Measurements from ENCODE around the gene FMO3. TPM values are rescaled to one million over a fixed set of nuclear protein-coding genes. Genes with fewer than 3 reads are reported as not detected.
A peak's percentile ranks its signal among the peaks of the same experiment; 100 is the strongest.

FMO3 gene
- total RNA-seq, 1 donor from 2014 or later, result not detected

- Histone ChIP-seq H3K9ac (ENCODE audit: low read length) (no peak overlapping the region), H3K4me2 (ENCODE audit: low read length) (no peak overlapping the region), H3K27me3 (ENCODE audit: insufficient read depth, low read length) (no peaks in the 10 kb centered on the region), H3K4me3 (ENCODE audit: insufficient read depth, low read depth, low read length) (no peak overlapping the region), H3K9me3 (ENCODE audit: insufficient read depth, low read depth, low read length) (no peaks in the 10 kb centered on the region), H4K20me1 (ENCODE audit: insufficient read depth, low read length) (no peaks in the 10 kb centered on the region), H3K27ac (ENCODE audit: low read depth, low read length) (no peak overlapping the region), H3K79me2 (ENCODE audit: insufficient read depth, low read length) (no peaks in the 10 kb centered on the region), H2AFZ (ENCODE audit: low read depth, low read length) (no peak overlapping the region), H3K4me1 (ENCODE audit: insufficient read depth, low read length) (no peaks in the 10 kb centered on the region), H3K36me3 (ENCODE audit: insufficient read depth, low read length) (no peaks in the 10 kb centered on the region)
- H3K9me3 Mint-ChIP-seq (ENCODE audit: unreplicated experiment), result no peaks in the 10 kb centered on the region
- TF ChIP-seq CTCF (IDR thresholded peaks at IDR 0.05; ENCODE audit: insufficient read depth, low read depth, low read length), result no peak
- no peak for TF ChIP-seq EZH2 (IDR thresholded peaks at IDR 0.05; ENCODE audit: insufficient read depth, low read length)
- FAIRE-seq, result no peak
- no peak for DNase-seq (ENCODE audit: low read depth)
- H3K27me3 Mint-ChIP-seq (ENCODE audit: low read depth, unreplicated experiment), result no peaks in the 10 kb centered on the region
- H3K27ac Mint-ChIP-seq (ENCODE audit: unreplicated experiment), result peak overlapping the region; percentile 13
- H3K4me3 Mint-ChIP-seq (ENCODE audit: unreplicated experiment), result no peak overlapping the region
- peaks cover 8% of the 10 kb centered on the region for H3K4me1 Mint-ChIP-seq (ENCODE audit: low read depth, unreplicated experiment)
- H3K36me3 Mint-ChIP-seq (ENCODE audit: low read depth, unreplicated experiment), result no peaks in the 10 kb centered on the region
Measured at GRCh38 chr1:171161431-171161830, 70.7 kb downstream of the FMO3 start.

- TF ChIP-seq EZH2 (IDR thresholded peaks at IDR 0.05; ENCODE audit: insufficient read depth, low read length) (no peak), CTCF (IDR thresholded peaks at IDR 0.05; ENCODE audit: insufficient read depth, low read depth, low read length) (no peak)
- Mint-ChIP-seq H3K4me1 (ENCODE audit: low read depth, unreplicated experiment) (peaks cover 2% of the 10 kb centered on the region), H3K27ac (ENCODE audit: unreplicated experiment) (no peak overlapping the region), H3K9me3 (ENCODE audit: unreplicated experiment) (peaks cover 2% of the 10 kb centered on the region), H3K36me3 (ENCODE audit: low read depth, unreplicated experiment) (no peaks in the 10 kb centered on the region), H3K4me3 (ENCODE audit: unreplicated experiment) (no peak overlapping the region), H3K27me3 (ENCODE audit: low read depth, unreplicated experiment) (peaks cover 4% of the 10 kb centered on the region)
- no peak overlapping the region for H3K4me3 ChIP-seq (ENCODE audit: insufficient read depth, low read depth, low read length)
- H3K4me1 ChIP-seq (ENCODE audit: insufficient read depth, low read length), result no peaks in the 10 kb centered on the region
- no peak overlapping the region for H3K4me2 ChIP-seq (ENCODE audit: low read length)
- H4K20me1 ChIP-seq (ENCODE audit: insufficient read depth, low read length), result no peaks in the 10 kb centered on the region
- DNase-seq (ENCODE audit: low read depth) (no peak), FAIRE-seq (no peak)
- no peak overlapping the region for H3K9ac ChIP-seq (ENCODE audit: low read length)
- no peaks in the 10 kb centered on the region for H3K79me2 ChIP-seq (ENCODE audit: insufficient read depth, low read length)
- H2AFZ ChIP-seq (ENCODE audit: low read depth, low read length), result no peak overlapping the region
- H3K27me3 ChIP-seq (ENCODE audit: insufficient read depth, low read length), result no peaks in the 10 kb centered on the region
- H3K27ac ChIP-seq (ENCODE audit: low read depth, low read length), result no peak overlapping the region
- no peaks in the 10 kb centered on the region for H3K9me3 ChIP-seq (ENCODE audit: insufficient read depth, low read depth, low read length)
- H3K36me3 ChIP-seq (ENCODE audit: insufficient read depth, low read length), result no peaks in the 10 kb centered on the region
Measured at GRCh38 chr1:171166361-171166760, 75.7 kb downstream of the FMO3 start.

Small RNA genes within 50 kb of the gene (microRNA-seq; reads per million reads assigned to microRNA genes)
- not detected for gene MIR1295A
- not detected for gene MIR1295B

Other genes with a start within 250 kb of the FMO3 start
- gene MROH9, start 155.4 kb upstream of the FMO3 start, total RNA-seq, result not detected in 2 replicates
- gene FMO2, start 94.4 kb downstream of the FMO3 start, total RNA-seq, result not detected in 2 replicates
- not detected in 2 replicates for gene FMO1, start 157.6 kb downstream of the FMO3 start, total RNA-seq
- gene FMO4, start 223.3 kb downstream of the FMO3 start, total RNA-seq, result 1.1 and 1.3 TPM in 2 replicates